ENCODE data around the gene HADHB. TPM values are rescaled to one million over a fixed set of nuclear protein-coding genes. Genes with fewer than 3 reads are reported as not detected.

HADHB gene
- total RNA-seq (2022; extraction: Qiagen RNA extraction) = 96.8 to 104 TPM (median 101 TPM) in 5 replicates

DNA sequence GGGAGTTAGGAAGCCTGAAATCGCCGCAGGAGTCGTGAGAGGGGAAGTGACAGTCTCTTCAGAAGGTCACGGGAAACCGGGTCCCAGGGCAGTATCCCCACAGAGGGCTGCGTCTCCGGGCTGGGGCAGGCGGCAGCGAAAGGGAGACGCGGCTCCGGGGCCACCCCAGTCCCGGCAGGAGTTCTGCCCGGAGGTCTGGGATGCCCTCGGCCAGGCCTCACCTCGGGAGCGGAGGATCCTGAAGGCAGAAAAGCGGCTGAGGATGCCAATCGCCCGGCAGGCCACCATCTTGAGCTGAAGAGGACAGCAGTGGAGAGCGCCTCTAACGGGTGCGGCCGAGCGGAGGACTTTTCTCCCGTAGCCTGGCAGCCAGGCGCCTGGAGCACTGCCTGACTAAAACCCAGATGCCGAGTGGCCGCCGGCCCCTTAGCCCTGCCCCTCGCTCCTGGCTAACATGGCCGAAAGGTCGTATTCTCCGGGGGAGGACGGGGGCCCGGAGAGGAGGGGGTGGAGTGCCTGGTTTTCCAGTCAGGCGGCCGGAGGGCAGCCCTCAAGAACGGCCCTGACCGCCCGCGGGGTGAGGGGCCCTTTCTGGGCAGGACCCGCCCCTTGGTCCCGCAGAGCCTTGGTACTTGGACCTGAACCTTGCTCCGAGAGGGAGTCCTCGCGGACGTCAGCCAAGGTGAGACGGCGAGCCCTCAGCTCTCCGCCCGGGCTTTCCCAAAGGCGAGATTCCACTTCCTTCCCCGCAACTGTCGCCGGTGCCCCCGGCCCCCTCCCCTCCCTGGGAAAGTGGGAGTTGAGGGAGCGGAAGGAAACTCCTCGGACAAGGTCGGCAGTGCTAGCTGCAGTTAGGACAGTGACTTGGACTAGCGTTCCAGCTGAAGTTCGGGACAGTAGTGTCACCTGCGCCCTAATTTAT is at the start of gene HADHB, which contains the start of gene HADHA:
TSS of gene HADHB (plus strand) at position 631 of the 922 bp plus-strand sequence. CDS start 9,316 bp downstream, outside the sequence.
TSS of gene HADHA (minus strand) at position 324 of the 922 bp plus-strand sequence. CDS start at position 288, 36 bp downstream.

Other genes starting within 250 kb of the HADHB start
- 262 to 391 TPM (median 279 TPM) in 5 replicates for gene RAB10, start 210.9 kb upstream of the HADHB start, total RNA-seq (2022; extraction: Qiagen RNA extraction)
- gene GAREM2, start 71.9 kb upstream of the HADHB start, total RNA-seq (2022; extraction: Qiagen RNA extraction) = 5.0 to 10.6 TPM (median 7.4 TPM) in 5 replicates
- gene HADHA, start 307 bp upstream of the HADHB start, total RNA-seq (2022; extraction: Qiagen RNA extraction) = 116 to 149 TPM (median 119 TPM) in 5 replicates
- 17.3 to 20.9 TPM (median 19.6 TPM) in 5 replicates for gene SELENOI, start 101.2 kb downstream of the HADHB start, total RNA-seq (2022; extraction: Qiagen RNA extraction)
- 0.07 to 0.25 TPM (median 0.16 TPM) in 5 replicates for gene ADGRF3, start 101.8 kb downstream of the HADHB start, total RNA-seq (2022; extraction: Qiagen RNA extraction)
- 0.19 to 0.34 TPM (median 0.25 TPM) in 5 replicates for gene DRC1, start 157.0 kb downstream of the HADHB start, total RNA-seq (2022; extraction: Qiagen RNA extraction)
- 0.05 to 0.15 TPM (median 0.07 TPM) in 5 replicates for gene OTOF, start 233.2 kb downstream of the HADHB start, total RNA-seq (2022; extraction: Qiagen RNA extraction)

Data from A549 treated with CORT108297 at 1 μM for 4 hours (cell line).